Fibroblast of pulmonary artery (primary cell): ENCODE results near the gene TRAM2.

ENCODE experiments used
- DNase-seq: peaks from one replicate; pipeline ENCODE4 v3.0.0-alpha.2; 2010; ENCODE audit warnings: low read depth
- H3K4me3 ChIP-seq: replicated peaks from 2 replicates; pipeline ENCODE4 v1.5.1; 2011; ENCODE audit warnings: low read depth, mild to moderate bottlenecking, control low read depth, low read length, moderate library complexity
- CTCF ChIP-seq: IDR thresholded peaks from 2 replicates; pipeline ENCODE4 v1.5.1; 2011; ENCODE audit warnings: mild to moderate bottlenecking, control low read depth, low read length, inconsistent platforms; ENCODE audit errors: missing control alignments

TRAM2 gene

GRCh38 chr6:52509281-52510212, 67.3 kb downstream of the TRAM2 start:
- DNase-seq: no peak
- TF ChIP-seq CTCF: no peak
- H3K4me3 ChIP-seq: no peak overlapping the region

- no peak for TF ChIP-seq CTCF
- no peak for DNase-seq
- H3K4me3 ChIP-seq: no peak overlapping the region
These were observed 68.6 kb downstream of the TRAM2 start for GRCh38 chr6:52508261-52508739.

- TF ChIP-seq CTCF: no peak
- H3K4me3 ChIP-seq: no peak overlapping the region
- peak; percentile 87 for DNase-seq
These were observed 69.2 kb downstream of the TRAM2 start for GRCh38 chr6:52507557-52508260.

- TF ChIP-seq CTCF: no peak
- no peak overlapping the region for H3K4me3 ChIP-seq
- no peak for DNase-seq
These were observed 70.4 kb downstream of the TRAM2 start for GRCh38 chr6:52506476-52506875.

- H3K4me3 ChIP-seq: no peak overlapping the region
- DNase-seq: no peak
- no peak for TF ChIP-seq CTCF
These were observed 71.0 kb downstream of the TRAM2 start for GRCh38 chr6:52505726-52506409.

GRCh38 chr6:52504782-52505136, 72.1 kb downstream of the TRAM2 start:
- DNase-seq: no peak
- TF ChIP-seq CTCF: no peak
- H3K4me3 ChIP-seq: no peak overlapping the region
